H1 (cell line): ENCODE measurements around the gene SS18L1. TPM values are rescaled to one million over a fixed set of nuclear protein-coding genes. Genes with fewer than 3 reads are reported as not detected.
A peak's percentile ranks its signal among the peaks of the same experiment; 100 is the strongest.

ENCODE experiments used
- CTCF ChIA-PET: fragments of 300-600 bp; sonication (Branson Sonifier 250); formaldehyde crosslinking; loops from one replicate; lab custom pipeline; 2021; ENCODE audit not compliant: partially characterized antibody; lab: Charles Lee
- POLR2A ChIA-PET: fragments of 300-600 bp; sonication (Branson Sonifier 250); formaldehyde crosslinking; loops from one replicate; lab custom pipeline; 2021; ENCODE audit warnings: inconsistent platforms; ENCODE audit not compliant: partially characterized antibody; lab: Charles Lee
- DNase-seq, 2 experiments: peaks; one replicate each; pipeline versions ENCODE4 v3.0.0 to v3.0.0-alpha.2; 2010 to 2022; ENCODE audit warnings: low spot score in 2 of 2, low read depth in 1 of 2, mixed read lengths in 1 of 2
- FAIRE-seq: peaks from 2 replicates; lab custom pipeline; 2011; peaks lifted over from hg19 to GRCh38; lab: Jason Lieb, UNC
- H2AFZ ChIP-seq: 2 replicates; pipeline ENCODE4 v1.8.1; 2012; ENCODE audit warnings: low read length, inconsistent platforms
- H2AK5ac ChIP-seq: 2 replicates; pipeline ENCODE4 v1.6.1; 2013; ENCODE audit warnings: low read depth, low read length
- H2BK120ac ChIP-seq: replicated peaks from 2 replicates; pipeline ENCODE3; 2013; ENCODE audit warnings: low read depth, low read length, inconsistent platforms
- H2BK12ac ChIP-seq: 2 replicates; pipeline ENCODE4 v1.6.1; 2013; ENCODE audit warnings: low read depth, low read length
- H2BK15ac ChIP-seq: 2 replicates; pipeline ENCODE4 v1.6.1; 2013; ENCODE audit warnings: low read length
- H2BK20ac ChIP-seq: 2 replicates; pipeline ENCODE4 v1.6.1; 2013; ENCODE audit warnings: low read length
- H2BK5ac ChIP-seq: 2 replicates; pipeline ENCODE4 v1.6.1; 2013; ENCODE audit warnings: low read depth, low read length
- H3K14ac ChIP-seq: 2 replicates; pipeline ENCODE4 v1.6.1; 2013; ENCODE audit warnings: inconsistent platforms; ENCODE audit not compliant: insufficient read length
- H3K18ac ChIP-seq: 2 replicates; pipeline ENCODE4 v1.6.1; 2013; ENCODE audit warnings: low read length; ENCODE audit errors: extremely low read depth
- H3K23ac ChIP-seq: 2 replicates; pipeline ENCODE4 v1.6.1; 2013; ENCODE audit warnings: inconsistent platforms; ENCODE audit not compliant: insufficient read length
- H3K23me2 ChIP-seq: 2 replicates; pipeline ENCODE4 v1.6.1; 2013; ENCODE audit warnings: low read depth, low read length
- H3K27ac ChIP-seq: 2 replicates; pipeline ENCODE4 v1.6.1; 2011; ENCODE audit warnings: low read depth, low read length, inconsistent platforms
- H3K27me3 ChIP-seq, 4 experiments: replicated peaks in 1 of 4; 1 replicate in 1 of 4; 2 replicates in 3 of 4; pipeline versions ENCODE4 v1.6.1 to v1.8.1; 2011 to 2013; ENCODE audit warnings: low read length in 3 of 4, mild to moderate bottlenecking in 3 of 4, inconsistent platforms in 2 of 4, mixed read lengths in 2 of 4, moderate library complexity in 1 of 4; ENCODE audit not compliant: control insufficient read depth in 3 of 4, insufficient read depth in 3 of 4; ENCODE audit errors: extremely low read depth in 1 of 4
- H3K36me3 ChIP-seq, 4 experiments: 2 replicates each; pipeline versions ENCODE4 v1.6.1 to v1.8.1; 2011 to 2013; ENCODE audit warnings: mild to moderate bottlenecking in 4 of 4, low read length in 3 of 4, moderate library complexity in 2 of 4, control low read depth in 1 of 4, inconsistent platforms in 1 of 4; ENCODE audit not compliant: insufficient read depth in 4 of 4, control insufficient read depth in 2 of 4
- H3K4ac ChIP-seq: replicated peaks from 2 replicates; pipeline ENCODE3; 2013; ENCODE audit warnings: low read length, low read depth, mixed read lengths, inconsistent platforms; ENCODE audit not compliant: insufficient read length
- H3K4me1 ChIP-seq, 4 experiments: replicated peaks in 1 of 4; 1 replicate in 1 of 4; 2 replicates in 3 of 4; pipeline versions ENCODE4 v1.6.1 to v1.8.1; 2011 to 2013; ENCODE audit warnings: low read length in 3 of 4, inconsistent platforms in 2 of 4, mixed read lengths in 1 of 4; ENCODE audit not compliant: insufficient read depth in 4 of 4, control insufficient read depth in 3 of 4
- H3K4me2 ChIP-seq, 2 experiments: 2 replicates each; pipeline versions ENCODE4 v1.6.1 to v1.8.1; 2011 to 2013; ENCODE audit warnings: low read depth in 2 of 2, low read length in 2 of 2, control low read depth in 1 of 2, inconsistent platforms in 1 of 2, mild to moderate bottlenecking in 1 of 2; ENCODE audit not compliant: insufficient read depth in 1 of 2
- H3K4me3 ChIP-seq, 4 experiments: fragments of 200-600, 300-600 bp in 1 of 4; sonication (generic), shearing (Covaris generic), sonication (Bioruptor Twin) in 1 of 4; 2 replicates each; pipeline versions ENCODE4 v1.5.1 to v1.8.1; 2011 to 2016; ENCODE audit warnings: low read length in 4 of 4, low read depth in 3 of 4, control low read depth in 2 of 4, inconsistent platforms in 2 of 4, mild to moderate bottlenecking in 2 of 4, mixed read lengths in 1 of 4, moderate library complexity in 1 of 4; ENCODE audit not compliant: insufficient read depth in 2 of 4; ENCODE audit errors: extremely low read depth in 1 of 4
- H3K56ac ChIP-seq: replicated peaks from 2 replicates; pipeline ENCODE3; 2013; ENCODE audit warnings: low read depth, mild to moderate bottlenecking, mixed read lengths, low read length, inconsistent platforms; ENCODE audit not compliant: insufficient read length
- H3K79me1 ChIP-seq: 2 replicates; pipeline ENCODE4 v1.6.1; 2013; ENCODE audit warnings: low read depth, low read length, control low read depth
- H3K79me2 ChIP-seq, 2 experiments: 2 replicates each; pipeline versions ENCODE4 v1.6.1 to v1.8.1; 2012 to 2013; ENCODE audit warnings: low read length in 2 of 2, mild to moderate bottlenecking in 2 of 2, inconsistent platforms in 1 of 2; ENCODE audit not compliant: insufficient read depth in 2 of 2, control insufficient read depth in 1 of 2
- H3K9ac ChIP-seq, 4 experiments: replicated peaks in 1 of 4; 1 replicate in 1 of 4; 2 replicates in 3 of 4; pipeline versions ENCODE4 v1.6.1 to v1.8.1; 2011 to 2013; ENCODE audit warnings: low read depth in 3 of 4, low read length in 3 of 4, control low read depth in 2 of 4, mild to moderate bottlenecking in 2 of 4, moderate library complexity in 2 of 4, inconsistent platforms in 1 of 4; ENCODE audit errors: extremely low read depth in 1 of 4
- H3K9me3 ChIP-seq, 2 experiments: 2 replicates each; pipeline versions ENCODE4 v1.6.1 to v1.8.1; 2012 to 2013; ENCODE audit warnings: mild to moderate bottlenecking in 2 of 2, moderate library complexity in 2 of 2, control low read depth in 1 of 2, inconsistent platforms in 1 of 2, low read depth in 1 of 2, low read length in 1 of 2, mixed read lengths in 1 of 2; ENCODE audit not compliant: insufficient read depth in 2 of 2
- H4K20me1 ChIP-seq, 2 experiments: replicated peaks in 1 of 2; 2 replicates each; pipeline versions ENCODE3 to v1.8.1; 2011 to 2013; ENCODE audit warnings: inconsistent platforms in 2 of 2, low read length in 2 of 2, mild to moderate bottlenecking in 1 of 2; ENCODE audit not compliant: insufficient read depth in 2 of 2, control insufficient read depth in 1 of 2
- H4K5ac ChIP-seq: 2 replicates; pipeline ENCODE4 v1.6.1; 2013; ENCODE audit warnings: low read length, low read depth, mixed read lengths, inconsistent platforms; ENCODE audit not compliant: insufficient read length
- H4K8ac ChIP-seq: 2 replicates; pipeline ENCODE4 v1.8.0; 2013; ENCODE audit warnings: mild to moderate bottlenecking, moderate library complexity, low read length, inconsistent platforms; ENCODE audit not compliant: insufficient read depth; ENCODE audit errors: extremely low read depth
- H4K91ac ChIP-seq: replicated peaks from 2 replicates; pipeline ENCODE3; 2013; ENCODE audit warnings: low read length, mixed read lengths, inconsistent platforms; ENCODE audit not compliant: insufficient read length
- ASH2L ChIP-seq: fragments of 200-600, 300-600 bp; sonication (generic); IDR thresholded peaks from one replicate; pipeline ENCODE4 v1.7.1; 2017; ENCODE audit warnings: low read length
- BCL11A ChIP-seq, 2 experiments: IDR thresholded peaks; one replicate each; pipeline ENCODE4 v1.6.1; 2011; ENCODE audit warnings: low read depth in 2 of 2, low read length in 2 of 2, mild to moderate bottlenecking in 2 of 2
- CREB1 ChIP-seq: IDR thresholded peaks from 2 replicates; pipeline ENCODE4 v1.6.1; 2012; ENCODE audit warnings: inconsistent platforms
- JUN ChIP-seq: IDR thresholded peaks from 2 replicates; pipeline ENCODE4 v1.6.1; 2011; ENCODE audit warnings: low read depth, mild to moderate bottlenecking, improper control_type of control experiment, low read length
- KDM1A ChIP-seq: fragments of 200-600, 300-600 bp; sonication (generic); IDR thresholded peaks from 2 replicates; pipeline ENCODE4 v1.7.1; 2016; ENCODE audit warnings: mild to moderate bottlenecking, low read length, borderline replicate concordance
- NRF1 ChIP-seq: IDR thresholded peaks from 2 replicates; pipeline ENCODE4 v1.6.1; 2011; ENCODE audit warnings: mild to moderate bottlenecking, low read depth, low read length, improper control_type of control experiment
- PHF8 ChIP-seq: fragments of 200-600 bp; sonication (generic); conservative IDR thresholded peaks from 2 replicates; pipeline ENCODE4 v1.7.1; 2012; ENCODE audit warnings: low read depth, mild to moderate bottlenecking, inconsistent platforms, low read length, moderate library complexity
- RBBP5 ChIP-seq: IDR thresholded peaks from 2 replicates; pipeline ENCODE4 v1.7.1; 2012; ENCODE audit warnings: low read depth, mild to moderate bottlenecking, inconsistent platforms, low read length, moderate library complexity, borderline replicate concordance
- SP4 ChIP-seq: IDR thresholded peaks from 2 replicates; pipeline ENCODE4 v1.6.1; 2012; ENCODE audit warnings: low read length, inconsistent platforms
- YY1 ChIP-seq: IDR thresholded peaks from 2 replicates; pipeline ENCODE4 v1.6.1; 2011; ENCODE audit warnings: low read depth, mild to moderate bottlenecking, low read length
- WGBS, 2 experiments: shearing (Covaris generic) in 1 of 2; methylation state at CpG; one replicate each; pipeline versions ENCODE4 v1.1.6 to v1.1.7; 2013 to 2015; ENCODE audit warnings: low lambda C conversion rate in 2 of 2, mixed read lengths in 2 of 2, inconsistent platforms in 1 of 2, low coverage in 1 of 2, missing lambda C conversion rate in 1 of 2; ENCODE audit not compliant: insufficient replicate concordance in 2 of 2, insufficient coverage in 1 of 2, insufficient read length in 1 of 2; ENCODE audit errors: extremely low coverage in 1 of 2, missing lambda C conversion rate in 1 of 2; 5-methylcytosine and 5-hydroxymethylcytosine counted together
- polyA plus RNA-seq, 7 experiments: library from polyadenylated mRNA; depleted of rRNA in 3 of 7; stranded (reverse) in 5 of 7; unstranded in 2 of 7; fragments of >200 nt in 5 of 7; fragments of 200-250 nt in 2 of 7; gene quantifications; 1 replicate in 5 of 7; 2 replicates in 1 of 7; 4 replicates in 1 of 7; pipeline versions ENCODE4 v1.2.1 to v1.2.3, GENCODE V29; 2011 to 2013; ENCODE audit warnings: missing spikeins in 2 of 7, mixed read lengths in 2 of 7
- total RNA-seq: library from RNA; stranded (reverse); fragmentation: NEBNext Ultra II Directional; extraction: Animal tissue kit (Norgen Biotek cat#: 25700); gene quantifications from 2 replicates; pipeline ENCODE4 v1.2.1, GENCODE V29; 2021

SS18L1 gene
- total and polyA plus RNA-seq, 2 of the 8 experiments (the other 6 are each of a cell fraction or from before 2014, with no cell fraction given), result 28.4 to 29.7 TPM

- peak within 1 kb of the TSS; percentile 91 for H3K4ac ChIP-seq
- peak within 1 kb of the TSS; percentile 82 for H3K27ac ChIP-seq
- H3K9me3 ChIP-seq, result no peaks in the 10 kb centered on the region
- H3K23me2 ChIP-seq, result peaks cover 3% of the 10 kb centered on the region
- H3K4me3 ChIP-seq, result peak within 1 kb of the TSS; percentile 81 to 93 (median 90)
- ChIA-PET CTCF (interaction anchor here (1.6 kb wide), 1 partner anchor 172 kb away, joined by 3 read pairs; no protein-coding TSS in a partner anchor), POLR2A (interaction anchor here (0.7 to 1.8 kb wide), 8 partner anchors 8 to 129 kb away, joined by 3 to 4 read pairs (median 3); no protein-coding TSS in a partner anchor)
- peaks cover 0 to 6% of the 10 kb centered on the region in 2 experiments for H4K20me1 ChIP-seq
- H2BK5ac ChIP-seq, result peak within 1 kb of the TSS; percentile 87
- no peak within 1 kb of the TSS for H2BK20ac ChIP-seq
- H2AK5ac ChIP-seq, result no peak within 1 kb of the TSS
- H3K4me1 ChIP-seq, result peaks cover 0 to 5% (median 1%) of the 10 kb centered on the region in 4 experiments; a peak in 3 of 7 replicates
- H4K5ac ChIP-seq, result peak within 1 kb of the TSS; percentile 53
- H3K27me3 ChIP-seq, result no peaks in the 10 kb centered on the region
- peak within 1 kb of the TSS; percentile 86 to 88 (median 88) for H3K9ac ChIP-seq
- H3K18ac ChIP-seq, result peak within 1 kb of the TSS; percentile 66
- H3K56ac ChIP-seq, result peak within 1 kb of the TSS; percentile 90
- peaks cover 13% of the 10 kb centered on the region; the same call in 1 of the 2 replicates for H3K79me1 ChIP-seq
- peaks cover 6 to 28% of the 10 kb centered on the region in 2 experiments; a peak in 3 of 4 replicates for H3K79me2 ChIP-seq
- peak within 1 kb of the TSS; percentile 96 for H4K8ac ChIP-seq
- H3K23ac ChIP-seq, result no peak within 1 kb of the TSS
- no peak within 1 kb of the TSS for H2BK15ac ChIP-seq
- peak within 1 kb of the TSS; percentile 96 to 98 for H3K4me2 ChIP-seq
- H2BK12ac ChIP-seq, result no peak within 1 kb of the TSS
- H3K14ac ChIP-seq, result no peak within 1 kb of the TSS
- peaks cover 0 to 11% (median 5%) of the 10 kb centered on the region in 4 experiments; a peak in 6 of 8 replicates for H3K36me3 ChIP-seq
- WGBS, 2 experiments, result 2% methylated on average over 82 of the region's 96 CpGs; no CpG with 5 or more reads in 1 of the 2 experiments
- DNase-seq, result peak; percentile 90 to 93
- no peak for FAIRE-seq
- H2BK120ac ChIP-seq, result no peak within 1 kb of the TSS
- no peak within 1 kb of the TSS; the same call in 1 of the 2 replicates for H2AFZ ChIP-seq
- H4K91ac ChIP-seq, result peak within 1 kb of the TSS; percentile 77
- TF ChIP-seq BCL11A (IDR thresholded peaks at IDR 0.05; ENCODE audit: low read depth in 2 of 2, low read length in 2 of 2), result no peak
- peak; percentile 60 for TF ChIP-seq NRF1
- TF ChIP-seq ASH2L, result peak; percentile 98
- TF ChIP-seq RBBP5, result peak; percentile 92; the same call in 1 of the 2 replicates
- no peak for TF ChIP-seq KDM1A
- peak; percentile 93 for TF ChIP-seq PHF8
- TF ChIP-seq SP4, result 0 out of 2 replicates have a peak, but pooled peaks have one; percentile 19
- no peak for TF ChIP-seq JUN
- TF ChIP-seq CREB1, result peak; percentile 97
- 0 out of 2 replicates have a peak, but pooled peaks have one; percentile 24 for TF ChIP-seq YY1
These were observed 39.2 kb downstream of the SS18L1 start, which contains the start of gene MTG2 for GRCh38 chr20:62182469-62183425. Gene MTG2, plus strand, starts transcription at chr20:62183028. Its CDS starts 10,393 bp downstream, at chr20:62193421.
